A549 treated with AZD9567 at 1 μM for 4 hours (cell line): ENCODE measurements around the gene ZSCAN5A. TPM values are rescaled to one million over a fixed set of nuclear protein-coding genes. Genes with fewer than 3 reads are reported as not detected.

ENCODE experiments used
- total RNA-seq: library from RNA; stranded (reverse); fragments of 200-300 nt; extraction: Qiagen RNA extraction; gene quantifications from 5 replicates; pipeline ENCODE4 v1.2.3, GENCODE V29; 2022; ENCODE audit not compliant: insufficient read depth

ZSCAN5A gene
- 8.6 to 17.8 TPM (median 9.7 TPM) in 5 replicates for total RNA-seq

GRCh38 chr19:56314381-56315076 lies at the start of gene ZSCAN5A:
ZSCAN5A (minus strand) TSS chr19:56314839; CDS start chr19:56225046, 89,793 bp downstream.

GRCh38 chr19:56272161-56272798 lies 42.4 kb downstream of the ZSCAN5A start, which contains the start of gene EDDM13:
EDDM13 (plus strand) TSS chr19:56272748; CDS start chr19:56272835, 87 bp downstream.

GRCh38 chr19:56201973-56202372 lies 112.7 kb downstream of the ZSCAN5A start, which contains the start of gene ZSCAN5C:
ZSCAN5C (plus strand) TSS chr19:56202273; CDS start chr19:56205914, 3,641 bp downstream.

GRCh38 chr19:56197646-56198045 lies 117.0 kb downstream of the ZSCAN5A start, which contains the start of gene ZSCAN5B:
ZSCAN5B (minus strand) TSS chr19:56197783; CDS start chr19:56193052, 4,731 bp downstream.

GRCh38 chr19:56175861-56176307 lies 138.8 kb downstream of the ZSCAN5A start, which contains the start of gene GALP:
GALP (plus strand) TSS chr19:56176008; CDS start chr19:56177109, 1,101 bp downstream.

Other genes with a start within 250 kb of the ZSCAN5A start
- 26.1 to 49.9 TPM (median 43.3 TPM) in 5 replicates for gene ZNF787, start 193.5 kb downstream of the ZSCAN5A start, total RNA-seq
- gene ZNF444, start 173.6 kb downstream of the ZSCAN5A start, total RNA-seq = 7.7 to 24.6 TPM (median 24.0 TPM) in 5 replicates
- not detected in 5 replicates for gene GALP, start 138.8 kb downstream of the ZSCAN5A start, total RNA-seq
- gene ZSCAN5B, start 117.1 kb downstream of the ZSCAN5A start, total RNA-seq = 0.07 TPM in 2 of 5 replicates, not detected in the others
- gene ZSCAN5C, start 112.6 kb downstream of the ZSCAN5A start, total RNA-seq = 0.09 TPM in 1 of 5 replicates, not detected in the others
- not detected in 5 replicates for gene EDDM13, start 42.1 kb downstream of the ZSCAN5A start, total RNA-seq
- gene ZNF582, start 78.7 kb upstream of the ZSCAN5A start, total RNA-seq = 0.78 to 1.7 TPM (median 1.2 TPM) in 4 of 5 replicates, not detected in the other
- gene ZNF583, start 89.5 kb upstream of the ZSCAN5A start, total RNA-seq = 1.1 to 2.2 TPM (median 1.7 TPM) in 5 replicates
- gene ZNF667, start 162.5 kb upstream of the ZSCAN5A start, total RNA-seq = not detected in 5 replicates
- 0.02 to 0.17 TPM (median 0.04 TPM) in 4 of 5 replicates, not detected in the other for gene ZNF471, start 193.0 kb upstream of the ZSCAN5A start, total RNA-seq
- 2.5 to 4.2 TPM (median 3.8 TPM) in 5 replicates for gene ZFP28, start 224.1 kb upstream of the ZSCAN5A start, total RNA-seq